ENCODE data around the gene LGMN. TPM values are rescaled to one million over a fixed set of nuclear protein-coding genes. Genes with fewer than 3 reads are reported as not detected.

The LGMN gene
- total and polyA plus RNA-seq, 2 of the 13 experiments (the other 11 are each of a cell fraction or from before 2014, with no cell fraction given): 28.9 to 76.4 TPM

DNA sequence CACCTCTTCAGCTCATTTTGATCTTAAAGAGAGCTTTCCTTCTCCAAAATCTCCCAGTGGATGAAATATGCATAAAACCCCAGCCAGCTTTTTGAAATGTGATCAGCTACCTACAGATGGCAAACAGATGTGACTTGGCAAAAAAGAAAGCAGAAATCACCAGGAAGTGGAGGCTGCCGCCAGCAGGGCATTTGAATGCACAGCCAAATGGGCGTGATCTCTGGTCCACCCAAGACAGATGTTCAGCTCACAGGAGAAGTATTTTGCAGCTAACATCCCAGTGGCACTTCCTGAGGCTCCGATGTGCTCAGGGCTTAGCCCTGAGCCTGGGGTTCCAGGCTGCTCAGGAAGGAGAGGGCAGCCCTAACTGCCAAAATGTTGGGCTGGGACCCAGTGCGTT lies 78.3 kb downstream of the LGMN start:
- Histone ChIP-seq H3K79me2 (ENCODE audit: insufficient read depth, low read length) (no peaks in the 10 kb centered on the region), H3K4me1 (ENCODE audit: insufficient read depth, low read length) (no peaks in the 10 kb centered on the region), H3K9me3 (ENCODE audit: low read length) (no peaks in the 10 kb centered on the region), H4K20me1 (ENCODE audit: insufficient read depth, low read length) (no peaks in the 10 kb centered on the region), H3K27ac (ENCODE audit: extremely low read length, insufficient read depth, low read length) (no peak overlapping the region), H2AFZ (ENCODE audit: low read length) (no peak overlapping the region), H3K27me3 (ENCODE audit: control insufficient read depth in 1 of 2, insufficient read depth in 2 of 2, low read length in 2 of 2) (no peaks in the 10 kb centered on the region), H3K36me3 (replicated peaks in 1 of 2; ENCODE audit: control insufficient read depth in 1 of 2, insufficient read depth in 2 of 2, low read length in 2 of 2) (peaks cover 1 to 4% of the 10 kb centered on the region in 2 experiments; a peak in 1 of 5 replicates), H3K4me3 (replicated peaks in 1 of 3; ENCODE audit: insufficient read depth in 1 of 3, low read depth in 2 of 3, low read length in 3 of 3) (no peak overlapping the region), H3K4me2 (ENCODE audit: low read depth, low read length) (no peak overlapping the region), H3K9ac (ENCODE audit: insufficient read depth, low read depth, low read length) (no peak overlapping the region)
- in situ Hi-C loops (cut with HindIII; ENCODE audit: extremely low pct_ligation_motif_present, low pct_unique_long_range_greater_than_20kb) (no loop called here), intact Hi-C loops (cut with micrococcal nuclease; ENCODE audit: unreplicated experiment) (no loop called here)
- ChIA-PET POLR2A (no interaction called here), CTCF (ENCODE audit: low intra/inter-chr PET ratio, low total read pairs) (no interaction called here)
- no TSS peak for BruUV-seq (replicated peaks)
- no peak for TF ChIP-seq NAIF1 (CRISPR knock-in tag; IDR thresholded peaks at IDR 0.05; ENCODE audit: borderline replicate concordance)
- TF ChIP-seq ZNF713 (CRISPR knock-in tag; IDR thresholded peaks at IDR 0.05): no peak
- no peak for TF ChIP-seq SCMH1 (CRISPR knock-in tag; IDR thresholded peaks at IDR 0.05; ENCODE audit: borderline replicate concordance)
- no peak for TF ChIP-seq FOSL1 (CRISPR knock-in tag; IDR thresholded peaks at IDR 0.05; ENCODE audit: borderline replicate concordance)
- TF ChIP-seq SIN3A (IDR thresholded peaks at IDR 0.05; ENCODE audit: borderline replicate concordance, low read depth, low read length): no peak
- TF ChIP-seq ZNF17 (CRISPR knock-in tag; IDR thresholded peaks at IDR 0.05): no peak
- no peak for TF ChIP-seq JUND (CRISPR knock-in tag; IDR thresholded peaks at IDR 0.05)
- no peak for TF ChIP-seq SETDB1 (CRISPR knock-in tag; IDR thresholded peaks at IDR 0.05; ENCODE audit: borderline replicate concordance)
- TF ChIP-seq BORCS8-MEF2B (CRISPR knock-in tag; IDR thresholded peaks at IDR 0.05): no peak
- no peak for ATAC-seq
- DNase-seq (ENCODE audit: low spot score): no peak
- no peak for FAIRE-seq
- WGBS (ENCODE audit: low lambda C conversion rate): 92% methylated on average over 2 of the region's 4 CpGs

DNA sequence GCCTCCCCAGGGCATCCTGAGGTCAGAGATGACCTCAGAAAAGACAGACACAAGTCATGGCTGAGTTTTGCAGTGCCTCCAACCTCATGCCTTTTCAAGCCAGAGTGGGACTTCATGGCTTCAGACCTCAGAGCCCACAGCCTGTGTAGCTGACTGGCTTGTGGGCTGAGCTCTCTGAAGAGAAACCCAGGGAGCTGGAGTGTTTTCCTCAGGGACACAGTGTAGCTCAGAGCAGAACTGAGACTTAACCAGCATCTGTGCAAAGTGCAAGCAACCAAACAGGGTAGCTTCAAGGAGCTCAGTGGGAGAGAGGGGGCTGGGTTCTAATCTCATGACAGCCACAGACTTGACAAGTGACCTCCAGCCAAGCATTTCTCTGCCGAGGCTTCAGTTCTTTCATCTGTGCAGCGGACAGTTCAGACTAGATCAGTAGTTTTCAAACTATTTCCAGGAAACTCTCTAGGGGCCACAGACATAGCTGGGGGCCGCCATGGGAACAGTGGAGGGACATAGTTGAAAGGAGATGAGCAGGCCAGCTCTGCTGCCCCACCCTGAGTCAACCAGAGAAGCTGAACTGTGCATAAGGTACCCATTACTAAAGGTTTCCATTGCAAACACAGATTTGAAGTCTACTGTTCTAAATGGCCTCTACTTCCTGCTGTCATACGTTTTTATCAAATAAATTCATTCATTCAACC lies 80.0 kb downstream of the LGMN start:
- no peak for FAIRE-seq
- H4K20me1 ChIP-seq (ENCODE audit: insufficient read depth, low read length): no peaks in the 10 kb centered on the region
- H2AFZ ChIP-seq (ENCODE audit: low read length): no peak overlapping the region
- BruUV-seq (replicated peaks): no TSS peak
- intact Hi-C loops (cut with micrococcal nuclease; ENCODE audit: unreplicated experiment): no loop called here
- H3K79me2 ChIP-seq (ENCODE audit: insufficient read depth, low read length): no peaks in the 10 kb centered on the region
- no peaks in the 10 kb centered on the region for H3K27me3 ChIP-seq (ENCODE audit: control insufficient read depth in 1 of 2, insufficient read depth in 2 of 2, low read length in 2 of 2)
- DNase-seq (ENCODE audit: low spot score): no peak
- ATAC-seq: no peak
- ChIA-PET CTCF (ENCODE audit: low intra/inter-chr PET ratio, low total read pairs) (no interaction called here), POLR2A (no interaction called here)
- H3K9ac ChIP-seq (ENCODE audit: insufficient read depth, low read depth, low read length): no peak overlapping the region
- no peaks in the 10 kb centered on the region for H3K4me1 ChIP-seq (ENCODE audit: insufficient read depth, low read length)
- H3K36me3 ChIP-seq (replicated peaks in 1 of 2; ENCODE audit: control insufficient read depth in 1 of 2, insufficient read depth in 2 of 2, low read length in 2 of 2): peaks cover 1 to 4% of the 10 kb centered on the region in 2 experiments; a peak in 1 of 5 replicates
- in situ Hi-C loops (cut with HindIII; ENCODE audit: extremely low pct_ligation_motif_present, low pct_unique_long_range_greater_than_20kb): no loop called here
- WGBS (ENCODE audit: low lambda C conversion rate): 85% methylated on average over 3 of the region's 4 CpGs
- no peak overlapping the region for H3K27ac ChIP-seq (ENCODE audit: extremely low read length, insufficient read depth, low read length)
- no peak overlapping the region for H3K4me3 ChIP-seq (replicated peaks in 1 of 3; ENCODE audit: insufficient read depth in 1 of 3, low read depth in 2 of 3, low read length in 3 of 3)
- H3K9me3 ChIP-seq (ENCODE audit: low read length): no peaks in the 10 kb centered on the region
- H3K4me2 ChIP-seq (ENCODE audit: low read depth, low read length): no peak overlapping the region
- TF ChIP-seq, protein P1, sequence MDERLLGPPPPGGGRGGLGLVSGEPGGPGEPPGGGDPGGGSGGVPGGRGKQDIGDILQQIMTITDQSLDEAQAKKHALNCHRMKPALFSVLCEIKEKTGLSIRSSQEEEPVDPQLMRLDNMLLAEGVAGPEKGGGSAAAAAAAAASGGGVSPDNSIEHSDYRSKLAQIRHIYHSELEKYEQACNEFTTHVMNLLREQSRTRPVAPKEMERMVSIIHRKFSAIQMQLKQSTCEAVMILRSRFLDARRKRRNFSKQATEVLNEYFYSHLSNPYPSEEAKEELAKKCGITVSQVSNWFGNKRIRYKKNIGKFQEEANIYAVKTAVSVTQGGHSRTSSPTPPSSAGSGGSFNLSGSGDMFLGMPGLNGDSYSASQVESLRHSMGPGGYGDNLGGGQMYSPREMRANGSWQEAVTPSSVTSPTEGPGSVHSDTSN (CRISPR knock-in tag; IDR thresholded peaks at IDR 0.05): no peak
- TF ChIP-seq KDM4B (CRISPR knock-in tag; IDR thresholded peaks at IDR 0.05) (no peak), ZNF788 (CRISPR knock-in tag; IDR thresholded peaks at IDR 0.05; ENCODE audit: borderline replicate concordance) (no peak)
- TF ChIP-seq, protein P2, sequence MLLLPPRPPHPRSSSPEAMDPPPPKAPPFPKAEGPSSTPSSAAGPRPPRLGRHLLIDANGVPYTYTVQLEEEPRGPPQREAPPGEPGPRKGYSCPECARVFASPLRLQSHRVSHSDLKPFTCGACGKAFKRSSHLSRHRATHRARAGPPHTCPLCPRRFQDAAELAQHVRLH (CRISPR knock-in tag; IDR thresholded peaks at IDR 0.05; ENCODE audit: borderline replicate concordance, low read depth): no peak
- TF ChIP-seq, protein P3, sequence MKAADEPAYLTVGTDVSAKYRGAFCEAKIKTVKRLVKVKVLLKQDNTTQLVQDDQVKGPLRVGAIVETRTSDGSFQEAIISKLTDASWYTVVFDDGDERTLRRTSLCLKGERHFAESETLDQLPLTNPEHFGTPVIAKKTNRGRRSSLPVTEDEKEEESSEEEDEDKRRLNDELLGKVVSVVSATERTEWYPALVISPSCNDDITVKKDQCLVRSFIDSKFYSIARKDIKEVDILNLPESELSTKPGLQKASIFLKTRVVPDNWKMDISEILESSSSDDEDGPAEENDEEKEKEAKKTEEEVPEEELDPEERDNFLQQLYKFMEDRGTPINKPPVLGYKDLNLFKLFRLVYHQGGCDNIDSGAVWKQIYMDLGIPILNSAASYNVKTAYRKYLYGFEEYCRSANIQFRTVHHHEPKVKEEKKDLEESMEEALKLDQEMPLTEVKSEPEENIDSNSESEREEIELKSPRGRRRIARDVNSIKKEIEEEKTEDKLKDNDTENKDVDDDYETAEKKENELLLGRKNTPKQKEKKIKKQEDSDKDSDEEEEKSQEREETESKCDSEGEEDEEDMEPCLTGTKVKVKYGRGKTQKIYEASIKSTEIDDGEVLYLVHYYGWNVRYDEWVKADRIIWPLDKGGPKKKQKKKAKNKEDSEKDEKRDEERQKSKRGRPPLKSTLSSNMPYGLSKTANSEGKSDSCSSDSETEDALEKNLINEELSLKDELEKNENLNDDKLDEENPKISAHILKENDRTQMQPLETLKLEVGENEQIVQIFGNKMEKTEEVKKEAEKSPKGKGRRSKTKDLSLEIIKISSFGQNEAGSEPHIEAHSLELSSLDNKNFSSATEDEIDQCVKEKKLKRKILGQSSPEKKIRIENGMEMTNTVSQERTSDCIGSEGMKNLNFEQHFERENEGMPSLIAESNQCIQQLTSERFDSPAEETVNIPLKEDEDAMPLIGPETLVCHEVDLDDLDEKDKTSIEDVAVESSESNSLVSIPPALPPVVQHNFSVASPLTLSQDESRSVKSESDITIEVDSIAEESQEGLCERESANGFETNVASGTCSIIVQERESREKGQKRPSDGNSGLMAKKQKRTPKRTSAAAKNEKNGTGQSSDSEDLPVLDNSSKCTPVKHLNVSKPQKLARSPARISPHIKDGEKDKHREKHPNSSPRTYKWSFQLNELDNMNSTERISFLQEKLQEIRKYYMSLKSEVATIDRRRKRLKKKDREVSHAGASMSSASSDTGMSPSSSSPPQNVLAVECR (CRISPR knock-in tag; IDR thresholded peaks at IDR 0.05; ENCODE audit: borderline replicate concordance): no peak
